Muscle layer of duodenum (tissue), 2 donors: ENCODE measurements around the gene BARX2.

ENCODE experiments used
- H3K27ac ChIP-seq: one replicate; pipeline ENCODE4 v1.7.0; 2013; ENCODE audit warnings: mild to moderate bottlenecking, low read length
- H3K27me3 ChIP-seq: one replicate; pipeline ENCODE4 v1.7.0; 2013; ENCODE audit warnings: low read depth, mild to moderate bottlenecking, control low read depth, low read length
- H3K36me3 ChIP-seq, 2 donors: one replicate each; pipeline ENCODE4 v1.7.0; 2013; ENCODE audit warnings: low read length in 2 of 2, control low read depth in 1 of 2, mild to moderate bottlenecking in 1 of 2; ENCODE audit not compliant: insufficient read depth in 2 of 2, control insufficient read depth in 1 of 2
- H3K4me1 ChIP-seq, 2 donors: one replicate each; pipeline ENCODE4 v1.7.0; 2013; ENCODE audit warnings: low read length in 2 of 2, mild to moderate bottlenecking in 2 of 2, control low read depth in 1 of 2, moderate library complexity in 1 of 2; ENCODE audit not compliant: insufficient read depth in 2 of 2, control insufficient read depth in 1 of 2
- H3K4me3 ChIP-seq, 2 donors: one replicate each; pipeline ENCODE4 v1.7.0; 2013; ENCODE audit warnings: low read length in 2 of 2, low read depth in 1 of 2, mild to moderate bottlenecking in 1 of 2
- H3K9me3 ChIP-seq, 2 donors: one replicate each; pipeline ENCODE4 v1.7.0; 2013; ENCODE audit warnings: low read length in 2 of 2, control low read depth in 1 of 2, mild to moderate bottlenecking in 1 of 2; ENCODE audit not compliant: control insufficient read depth in 1 of 2
- donor health status: healthy.

The BARX2 gene

GRCh38 chr11:129408865-129409444, 33.3 kb downstream of the BARX2 start:
- no peak overlapping the region for H3K27ac ChIP-seq
- no peaks in the 10 kb centered on the region for H3K9me3 ChIP-seq
- H3K36me3 ChIP-seq: no peaks in the 10 kb centered on the region
- H3K27me3 ChIP-seq: no peaks in the 10 kb centered on the region
- no peak overlapping the region for H3K4me3 ChIP-seq
- no peaks in the 10 kb centered on the region for H3K4me1 ChIP-seq

- H3K36me3 ChIP-seq: no peaks in the 10 kb centered on the region
- no peaks in the 10 kb centered on the region for H3K27me3 ChIP-seq
- no peaks in the 10 kb centered on the region for H3K4me1 ChIP-seq
- H3K27ac ChIP-seq: no peak overlapping the region
- H3K4me3 ChIP-seq: no peak overlapping the region
- no peaks in the 10 kb centered on the region for H3K9me3 ChIP-seq
Measured at GRCh38 chr11:129410395-129410960, 34.8 kb downstream of the BARX2 start.

- Histone ChIP-seq H3K27me3 (no peaks in the 10 kb centered on the region), H3K9me3 (no peaks in the 10 kb centered on the region), H3K36me3 (no peaks in the 10 kb centered on the region), H3K4me1 (no peaks in the 10 kb centered on the region), H3K4me3 (no peak overlapping the region), H3K27ac (no peak overlapping the region)
Measured at GRCh38 chr11:129412494-129412893, 36.8 kb downstream of the BARX2 start.

GRCh38 chr11:129414144-129414872, 38.7 kb downstream of the BARX2 start:
- no peaks in the 10 kb centered on the region for H3K36me3 ChIP-seq
- H3K4me1 ChIP-seq: no peaks in the 10 kb centered on the region
- peak overlapping the region; percentile 72 for H3K27ac ChIP-seq
- H3K9me3 ChIP-seq: no peaks in the 10 kb centered on the region
- no peaks in the 10 kb centered on the region for H3K27me3 ChIP-seq
- H3K4me3 ChIP-seq: no peak overlapping the region

- H3K27me3 ChIP-seq: no peaks in the 10 kb centered on the region
- H3K9me3 ChIP-seq: no peaks in the 10 kb centered on the region
- no peak overlapping the region for H3K4me3 ChIP-seq
- no peaks in the 10 kb centered on the region for H3K36me3 ChIP-seq
- no peaks in the 10 kb centered on the region for H3K4me1 ChIP-seq
- H3K27ac ChIP-seq: peak overlapping the region; percentile 62
Measured at GRCh38 chr11:129416080-129416820, 40.6 kb downstream of the BARX2 start.

- no peaks in the 10 kb centered on the region for H3K4me1 ChIP-seq
- H3K9me3 ChIP-seq: no peaks in the 10 kb centered on the region
- H3K27ac ChIP-seq: peak overlapping the region; percentile 21
- no peak overlapping the region for H3K4me3 ChIP-seq
- no peaks in the 10 kb centered on the region for H3K36me3 ChIP-seq
- no peaks in the 10 kb centered on the region for H3K27me3 ChIP-seq
Measured at GRCh38 chr11:129417458-129417857, 41.8 kb downstream of the BARX2 start.

GRCh38 chr11:129418039-129418438, 42.4 kb downstream of the BARX2 start:
- H3K27ac ChIP-seq: peak overlapping the region; percentile 57
- H3K27me3 ChIP-seq: no peaks in the 10 kb centered on the region
- no peak overlapping the region for H3K4me3 ChIP-seq
- H3K9me3 ChIP-seq: no peaks in the 10 kb centered on the region
- no peaks in the 10 kb centered on the region for H3K36me3 ChIP-seq
- no peaks in the 10 kb centered on the region for H3K4me1 ChIP-seq

GRCh38 chr11:129419386-129419785, 43.7 kb downstream of the BARX2 start:
- Histone ChIP-seq H3K4me1 (no peaks in the 10 kb centered on the region), H3K36me3 (no peaks in the 10 kb centered on the region), H3K27me3 (no peaks in the 10 kb centered on the region), H3K4me3 (no peak overlapping the region), H3K9me3 (no peaks in the 10 kb centered on the region), H3K27ac (no peak overlapping the region)

GRCh38 chr11:129423426-129423825, 47.8 kb downstream of the BARX2 start:
- H3K4me3 ChIP-seq: no peak overlapping the region
- no peaks in the 10 kb centered on the region for H3K9me3 ChIP-seq
- H3K36me3 ChIP-seq: no peaks in the 10 kb centered on the region
- H3K4me1 ChIP-seq: no peaks in the 10 kb centered on the region
- no peaks in the 10 kb centered on the region for H3K27me3 ChIP-seq
- no peak overlapping the region for H3K27ac ChIP-seq

GRCh38 chr11:129425214-129425613, 49.6 kb downstream of the BARX2 start:
- Histone ChIP-seq H3K27me3 (no peaks in the 10 kb centered on the region), H3K27ac (no peak overlapping the region), H3K4me1 (no peaks in the 10 kb centered on the region), H3K36me3 (no peaks in the 10 kb centered on the region), H3K9me3 (no peaks in the 10 kb centered on the region), H3K4me3 (no peak overlapping the region)

- Histone ChIP-seq H3K36me3 (no peaks in the 10 kb centered on the region), H3K27me3 (no peaks in the 10 kb centered on the region), H3K27ac (no peak overlapping the region), H3K9me3 (peaks cover 0 to 1% of the 10 kb centered on the region in 2 donors), H3K4me1 (no peaks in the 10 kb centered on the region), H3K4me3 (no peak overlapping the region)
Measured at GRCh38 chr11:129426038-129426437, 50.4 kb downstream of the BARX2 start.
